DMS153 (cell line): ENCODE data around the gene TBX19.

Experiments
- DNase-seq: peaks from one replicate; lab custom pipeline; 2025; lab: John Stamatoyannopoulos, UW

The TBX19 gene

DNA sequence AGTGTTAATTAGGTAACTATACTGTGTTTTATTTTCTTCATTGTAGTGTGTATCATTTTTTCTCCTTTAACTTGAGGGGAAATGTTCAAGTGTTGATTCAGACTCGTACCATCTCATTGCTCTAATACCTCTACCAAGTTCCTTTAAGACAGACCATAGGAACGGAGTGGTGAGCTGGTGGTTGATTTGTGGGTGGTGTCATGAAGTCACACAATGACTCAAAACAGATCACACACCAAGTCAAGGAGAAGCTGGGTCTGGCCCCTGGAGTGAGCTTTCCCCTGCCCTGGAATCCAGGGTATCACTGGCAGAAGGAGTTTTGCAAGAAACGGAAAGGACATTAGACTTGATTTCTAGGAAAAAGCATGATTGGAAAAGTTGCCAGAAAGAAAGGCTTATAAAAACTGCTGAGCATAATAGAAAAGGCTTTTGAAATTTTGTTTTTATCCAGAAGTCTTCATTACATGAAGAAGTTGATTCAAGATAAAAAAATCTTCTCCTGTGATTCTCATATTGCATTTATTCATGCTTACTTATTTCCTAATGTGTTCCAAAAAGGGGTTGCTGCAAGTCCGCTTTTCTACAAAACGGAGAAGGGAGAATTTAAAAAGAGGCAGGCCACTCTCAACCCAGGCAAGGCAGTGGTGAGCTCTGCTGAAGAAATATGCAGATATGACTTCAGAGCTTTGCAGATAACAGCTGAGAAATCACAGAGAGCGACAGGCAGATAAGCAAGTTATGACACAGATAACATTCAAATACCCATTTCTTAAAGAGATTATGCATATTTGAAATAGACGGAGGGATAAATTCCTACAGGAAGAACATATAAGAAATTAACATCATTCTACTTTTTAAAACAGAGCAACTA, 79.7 kb downstream of the TBX19 start:
- DNase-seq, result no peak

DNA sequence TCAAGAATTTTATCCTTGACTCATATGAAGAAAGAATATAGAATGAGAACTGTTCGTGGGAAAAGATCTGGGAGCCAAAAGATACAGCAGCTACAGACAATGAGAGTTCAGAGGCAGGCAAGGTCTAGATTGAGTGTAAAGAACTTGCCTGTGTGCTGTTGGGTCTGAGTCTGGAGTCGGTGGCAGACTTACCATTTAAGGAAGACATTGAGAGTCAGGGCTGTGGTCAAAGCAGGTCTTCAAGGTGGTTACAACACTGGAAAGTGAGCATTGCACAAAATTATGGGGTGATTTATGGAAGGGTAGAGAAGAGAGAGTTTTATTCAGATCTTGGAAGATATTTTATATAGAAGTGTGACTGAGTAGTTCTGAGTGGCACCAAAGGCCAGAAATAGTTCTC, 80.6 kb downstream of the TBX19 start:
- no peak for DNase-seq

DNA sequence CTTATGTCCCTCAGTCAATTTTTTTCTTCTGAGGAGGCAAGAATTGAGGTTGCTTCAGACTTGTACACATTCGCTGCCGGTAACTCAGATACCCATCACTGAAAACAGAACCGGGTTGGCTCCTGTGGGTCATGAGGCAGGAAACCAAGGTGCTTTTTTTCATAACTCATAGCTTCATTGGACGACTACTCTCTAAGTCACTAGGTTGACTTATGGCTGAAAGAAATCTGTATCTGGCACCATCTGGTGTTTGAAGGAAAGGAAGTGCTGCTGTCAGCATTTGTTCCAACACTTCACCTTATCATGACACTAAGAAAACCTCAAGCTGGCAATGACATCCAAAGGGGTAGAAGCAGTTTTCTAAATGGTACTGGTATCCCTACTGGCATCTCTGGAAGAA, 82.3 kb downstream of the TBX19 start:
- no peak for DNase-seq
